ENCODE measurements around the gene CNTNAP2.

- no peak for TF ChIP-seq CTCF (IDR thresholded peaks at IDR 0.05)
- TF ChIP-seq POLR2A (IDR thresholded peaks at IDR 0.05): no peak
These were observed 1800.0 kb downstream of the CNTNAP2 start for GRCh38 chr7:147916573-147916972.

Measured in tibial nerve (tissue), 3 donors.